NOMO-1 (cell line): ENCODE measurements around the gene SNHG17.
"Not testable (repeated sequence)": the region's sequence is repeated elsewhere in the genome, so short reads cannot be mapped to it uniquely, and the experiment has no call there.

Source experiments
- DNase-seq, 2 experiments: peaks; one replicate each; lab custom pipeline; 2025; ENCODE audit not compliant: unreplicated experiment in 2 of 2; lab: John Stamatoyannopoulos, UW

The SNHG17 gene

GRCh38 chr20:38421915-38422314, 13.2 kb downstream of the SNHG17 start:
- no peak for DNase-seq

- no peak for DNase-seq
Observed at GRCh38 chr20:38420388-38421085, 14.6 kb downstream of the SNHG17 start.

GRCh38 chr20:38418509-38419204, 16.5 kb downstream of the SNHG17 start:
- DNase-seq, result no peak

GRCh38 chr20:38414769-38415450, 20.2 kb downstream of the SNHG17 start:
- no peak for DNase-seq

GRCh38 chr20:38412877-38413577, 22.1 kb downstream of the SNHG17 start:
- no peak for DNase-seq

- DNase-seq, result not testable (repeated sequence)
Observed at GRCh38 chr20:38407822-38408221, 27.3 kb downstream of the SNHG17 start.

GRCh38 chr20:38407321-38407720, 27.8 kb downstream of the SNHG17 start:
- DNase-seq, result no peak

GRCh38 chr20:38406476-38406875, 28.7 kb downstream of the SNHG17 start:
- no peak for DNase-seq

GRCh38 chr20:38405132-38405531, 30.0 kb downstream of the SNHG17 start:
- no peak for DNase-seq

GRCh38 chr20:38404016-38404415, 31.1 kb downstream of the SNHG17 start:
- no peak for DNase-seq

- no peak for DNase-seq
Observed at GRCh38 chr20:38402816-38403215, 32.3 kb downstream of the SNHG17 start.

- no peak for DNase-seq
Observed at GRCh38 chr20:38402089-38402488, 33.0 kb downstream of the SNHG17 start.

- peak; percentile 55 to 59 for DNase-seq
Observed at GRCh38 chr20:38395751-38396395, 39.3 kb downstream of the SNHG17 start.

GRCh38 chr20:38395165-38395564, 40.0 kb downstream of the SNHG17 start:
- no peak for DNase-seq

GRCh38 chr20:38393259-38393658, 41.9 kb downstream of the SNHG17 start:
- DNase-seq, result no peak

GRCh38 chr20:38392356-38392755, 42.8 kb downstream of the SNHG17 start:
- no peak for DNase-seq

GRCh38 chr20:38387953-38388352, 47.2 kb downstream of the SNHG17 start:
- no peak for DNase-seq

- DNase-seq, result no peak
Observed at GRCh38 chr20:38386851-38387250, 48.3 kb downstream of the SNHG17 start.

GRCh38 chr20:38386004-38386403, 49.1 kb downstream of the SNHG17 start:
- peak in 1 of 2 experiments; percentile 45 for DNase-seq

- no peak for DNase-seq
Observed at GRCh38 chr20:38383147-38383546, 52.0 kb downstream of the SNHG17 start.

GRCh38 chr20:38377838-38378237, 57.3 kb downstream of the SNHG17 start:
- DNase-seq, result not testable (repeated sequence)
